A549 (cell line): ENCODE results near the gene ADAMTS15. TPM values are rescaled to one million over a fixed set of nuclear protein-coding genes. Genes with fewer than 3 reads are reported as not detected.

Source experiments
- ATAC-seq, 2 experiments: fragments of 200-7000 bp in 1 of 2; fragments of >200 bp in 1 of 2; cut with Nextera tagmentation in 1 of 2; cut with Tn5 transposase in 1 of 2; 3 replicates each; pipeline versions ENCODE4 v1.8.0 to v1.9.1; 2018 to 2020; ENCODE audit warnings: mild to moderate bottlenecking in 1 of 2, moderate library complexity in 1 of 2
- CTCF ChIA-PET: fragments of 300-600 bp; sonication (Branson Sonifier 250); formaldehyde crosslinking; extraction: SDS; loops from one replicate; lab custom pipeline; 2021; ENCODE audit warnings: antibody characterized with exemption, inconsistent platforms; lab: Yijun Ruan, JAX
- POLR2A ChIA-PET: fragments of 350-600 bp; formaldehyde crosslinking; extraction: SDS; loops from one replicate; lab custom pipeline; 2021; ENCODE audit warnings: antibody characterized with exemption, inconsistent platforms; lab: Yijun Ruan, JAX
- DNase-seq, 2 experiments: peaks; one replicate each; pipeline versions ENCODE4 v3.0.0 to v3.0.0-alpha.2; 2011 to 2016; ENCODE audit warnings: low read depth in 1 of 2, low spot score in 1 of 2
- FAIRE-seq: peaks from 2 replicates; lab custom pipeline; 2011; peaks lifted over from hg19 to GRCh38; lab: Jason Lieb, UNC
- H3K27ac ChIP-seq, 2 experiments: fragments of >200 bp; sonication (Bioruptor Twin); formaldehyde crosslinking; 3 replicates each; pipeline ENCODE4 v1.5.1; 2016 to 2017
- H3K4me1 ChIP-seq: fragments of >200 bp; sonication (Bioruptor Twin); formaldehyde crosslinking; 3 replicates; pipeline ENCODE4 v1.6.1; 2016
- H3K4me2 ChIP-seq: fragments of >200 bp; sonication (Bioruptor Twin); formaldehyde crosslinking; 3 replicates; pipeline ENCODE4 v1.6.1; 2016
- H3K4me3 ChIP-seq: fragments of >200 bp; sonication (Bioruptor Twin); formaldehyde crosslinking; 3 replicates; pipeline ENCODE4 v1.5.1; 2016
- H3K9me3 ChIP-seq: fragments of >200 bp; sonication (Bioruptor Twin); formaldehyde crosslinking; 3 replicates; pipeline ENCODE4 v1.6.1; 2016
- CBX2 ChIP-seq: fragments of 200-600 bp; sonication (generic); IDR thresholded peaks from 2 replicates; pipeline ENCODE4 v1.6.1; 2016; ENCODE audit warnings: low read depth, mild to moderate bottlenecking, borderline replicate concordance
- FOSB ChIP-seq: fragments of 250-450 bp; sonication (Bioruptor Pico); IDR thresholded peaks from 2 replicates; pipeline ENCODE4 v1.5.0; 2020; ENCODE audit warnings: mild to moderate bottlenecking, moderate library complexity
- GATA3 ChIP-seq: IDR thresholded peaks from 2 replicates; pipeline ENCODE4 v1.6.1; 2012; ENCODE audit warnings: borderline replicate concordance
- HEYL ChIP-seq: fragments of 250-450 bp; sonication (Bioruptor Pico); IDR thresholded peaks from 2 replicates; pipeline ENCODE4 v1.8.0; 2021; ENCODE audit warnings: mild to moderate bottlenecking, moderate library complexity
- HOXB5 ChIP-seq: fragments of 250-450 bp; sonication (Bioruptor Pico); IDR thresholded peaks from 2 replicates; pipeline ENCODE4 v1.5.0; 2020; ENCODE audit warnings: mild to moderate bottlenecking, moderate library complexity
- JUNB ChIP-seq: fragments of >200 bp; sonication (Bioruptor Twin); formaldehyde crosslinking; IDR thresholded peaks from 2 replicates; pipeline ENCODE4 v1.6.1; 2016
- KDM1A ChIP-seq: fragments of 200-600 bp; sonication (generic); IDR thresholded peaks from 2 replicates; pipeline ENCODE4 v1.6.1; 2016; ENCODE audit warnings: low read depth, mild to moderate bottlenecking
- KDM5A ChIP-seq: fragments of 200-600 bp; sonication (generic); IDR thresholded peaks from 2 replicates; pipeline ENCODE4 v1.6.1; 2016; ENCODE audit warnings: antibody characterized with exemption, mild to moderate bottlenecking
- NR3C1 ChIP-seq: fragments of >200 bp; sonication (Bioruptor Twin); formaldehyde crosslinking; IDR thresholded peaks from 3 replicates; pipeline ENCODE4 v1.6.1; 2017
- SMC3 ChIP-seq: fragments of >200 bp; sonication (Bioruptor Twin); formaldehyde crosslinking; IDR thresholded peaks from 3 replicates; pipeline ENCODE4 v1.6.1; 2018; ENCODE audit warnings: inconsistent platforms
- SREBF2 ChIP-seq: fragments of 450-650 bp; IDR thresholded peaks from 2 replicates; pipeline ENCODE4 v1.6.1; 2014; ENCODE audit warnings: mild to moderate bottlenecking, moderate library complexity
- ZC3H11A ChIP-seq: fragments of 450-650 bp; IDR thresholded peaks from 2 replicates; pipeline ENCODE4 v1.6.1; 2014; ENCODE audit warnings: antibody characterized with exemption, mild to moderate bottlenecking
- WGBS: methylation state at CpG from one replicate; pipeline ENCODE4 v1.1.6; 2017; ENCODE audit errors: missing lambda C conversion rate; 5-methylcytosine and 5-hydroxymethylcytosine counted together
- polyA plus RNA-seq, 4 experiments: library from polyadenylated mRNA; depleted of rRNA in 3 of 4; stranded (reverse); fragments of >200 nt; fragmentation: RNase III in 1 of 4; extraction: RNeasy Plus Mini Kit Qiagen cat#74134 plus additional on column Dnase treatment in 1 of 4; gene quantifications; 2 replicates in 3 of 4; 3 replicates in 1 of 4; pipeline ENCODE4 v1.2.3, GENCODE V29; 2011 to 2017
- TF ChIP-seq, protein P1 (sequence below): fragments of >200 bp; sonication (Bioruptor Twin); formaldehyde crosslinking; IDR thresholded peaks from 3 replicates; pipeline ENCODE4 v1.5.1; 2016
- TF ChIP-seq, protein P2 (sequence below): fragments of 200-600 bp; sonication (generic); IDR thresholded peaks from 2 replicates; pipeline ENCODE4 v1.6.1; 2016; ENCODE audit warnings: antibody characterized with exemption, mild to moderate bottlenecking, moderate library complexity

The ADAMTS15 gene
- polyA plus RNA-seq, 2 of the 4 experiments (the other 2 are of a cell fraction): 2.2 to 4.0 TPM

DNA sequence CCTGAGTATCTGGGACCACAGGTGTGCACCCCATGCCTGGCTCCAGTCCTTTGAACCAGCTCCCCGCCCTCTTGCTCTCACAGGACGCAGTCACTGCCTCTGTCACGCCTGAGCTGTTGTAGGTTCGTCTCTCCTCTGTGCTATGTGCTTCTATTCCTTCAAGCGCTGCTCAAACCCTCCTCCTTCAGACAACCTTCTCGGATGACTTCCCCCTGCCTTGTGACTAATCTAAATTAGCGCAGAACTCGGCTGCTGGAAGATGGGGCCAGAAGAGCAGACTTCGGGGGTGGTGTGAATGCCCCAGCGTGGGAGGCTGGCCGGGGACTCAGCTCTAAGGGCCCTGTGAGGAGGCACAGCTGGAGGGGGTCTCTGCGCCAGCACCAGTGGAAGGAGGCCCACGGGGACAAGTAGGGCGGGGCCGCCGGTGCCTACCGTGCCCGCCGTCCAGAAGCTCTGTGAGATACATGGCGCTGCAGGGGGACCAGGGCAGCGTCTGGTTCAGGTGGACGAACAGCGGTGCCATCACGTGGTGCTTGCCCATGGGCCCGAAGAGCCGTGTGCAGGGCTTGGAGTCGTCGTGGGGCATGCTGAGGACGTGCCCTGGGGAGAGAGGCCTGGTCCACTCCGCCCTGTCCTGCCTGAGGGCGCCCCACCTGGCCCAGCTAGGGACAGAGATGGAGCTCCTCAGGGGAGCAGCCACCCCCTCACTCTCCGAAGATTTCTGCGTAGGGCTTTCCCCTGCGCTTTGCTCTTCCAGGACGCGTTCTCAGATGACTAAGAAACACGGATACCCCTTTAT lies 32.5 kb upstream of the ADAMTS15 start:
- CTCF ChIA-PET: interaction anchor here (0.8 to 3.3 kb wide), 12 partner anchors 9 to 501 kb away, joined by 3 to 9 read pairs (median 4); partner anchors contain the start of genes ADAMTS8 and SNX19
- ATAC-seq (no peak), FAIRE-seq (no peak), DNase-seq (no peak)
- TF ChIP-seq ZC3H11A (no peak), KDM1A (no peak), KDM5A (no peak)
- POLR2A ChIA-PET: no interaction called here
- Histone ChIP-seq H3K4me3 (no peak overlapping the region), H3K4me1 (peaks cover 13% of the 10 kb centered on the region), H3K27ac (no peak overlapping the region), H3K4me2 (no peak overlapping the region), H3K9me3 (no peaks in the 10 kb centered on the region)
- 78% methylated on average over 30 of the region's 37 CpGs for WGBS

DNA sequence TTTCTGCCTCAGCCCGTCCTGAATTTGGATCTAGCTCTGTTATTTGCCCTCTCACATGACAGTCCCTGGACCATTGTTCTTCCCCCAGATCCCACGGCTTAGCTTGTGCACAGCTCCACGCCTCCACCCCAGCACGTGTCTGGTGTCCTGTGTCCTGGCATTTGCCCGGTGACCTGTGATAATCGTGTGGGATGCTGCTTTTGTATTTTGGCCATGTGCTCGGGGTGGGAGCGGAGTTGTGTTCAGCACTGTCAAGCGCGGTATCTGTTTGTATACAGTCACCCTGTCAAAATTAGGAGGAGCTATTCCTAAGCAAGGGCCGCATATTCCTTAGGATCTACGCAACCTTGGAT lies 31.9 kb upstream of the ADAMTS15 start:
- Histone ChIP-seq H3K4me1 (peaks cover 13% of the 10 kb centered on the region), H3K27ac (no peak overlapping the region)
- CTCF ChIA-PET: interaction anchor here (0.8 to 3.3 kb wide), 10 partner anchors 9 to 500 kb away, joined by 3 to 9 read pairs (median 4); partner anchors contain the start of genes ADAMTS8 and SNX19
- WGBS: 76% methylated on average over 11 of the region's 12 CpGs
- POLR2A ChIA-PET: no interaction called here
- no peak for TF ChIP-seq KDM5A
- no peak for TF ChIP-seq HEYL
- TF ChIP-seq, all 56 proteins: peak for 0
- Histone ChIP-seq H3K4me3 (no peak overlapping the region), H3K9me3 (no peaks in the 10 kb centered on the region), H3K4me2 (no peak overlapping the region)
- DNase-seq: no peak
- no peak for FAIRE-seq
- ATAC-seq: no peak

DNA sequence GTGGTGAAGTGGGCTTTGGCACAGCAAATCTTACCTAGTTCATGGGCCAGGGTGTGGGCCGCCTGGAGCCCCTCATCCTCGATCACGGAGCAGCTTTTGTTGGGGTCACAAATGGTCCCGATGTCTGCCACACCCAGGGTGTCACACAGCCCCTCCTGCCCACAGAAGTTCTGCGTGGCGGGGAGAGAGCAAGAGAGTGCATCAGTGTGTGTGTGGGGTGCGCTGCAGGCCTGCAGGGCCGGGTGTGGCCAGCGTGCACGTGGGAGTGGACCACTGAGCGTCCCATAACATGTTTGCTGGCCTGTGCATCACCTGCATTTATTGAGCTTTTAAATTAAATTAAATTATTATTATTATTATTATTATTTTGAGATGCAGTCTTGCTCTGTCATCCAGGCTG lies 31.5 kb upstream of the ADAMTS15 start:
- H3K27ac ChIP-seq: no peak overlapping the region
- CTCF ChIA-PET: interaction anchor here (0.8 to 3.3 kb wide), 10 partner anchors 8 to 500 kb away, joined by 3 to 9 read pairs (median 4); partner anchors contain the start of genes ADAMTS8 and SNX19
- H3K4me3 ChIP-seq: no peak overlapping the region
- DNase-seq (no peak), ATAC-seq (no peak), FAIRE-seq (no peak)
- peaks cover 13% of the 10 kb centered on the region for H3K4me1 ChIP-seq
- 89% methylated on average over 5 of the region's 11 CpGs for WGBS
- TF ChIP-seq SMC3 (no peak), HEYL (no peak), HOXB5 (CRISPR knock-in tag) (no peak), SREBF2 (no peak), JUNB (no peak), NR3C1 (no peak)
- TF ChIP-seq, protein P1, sequence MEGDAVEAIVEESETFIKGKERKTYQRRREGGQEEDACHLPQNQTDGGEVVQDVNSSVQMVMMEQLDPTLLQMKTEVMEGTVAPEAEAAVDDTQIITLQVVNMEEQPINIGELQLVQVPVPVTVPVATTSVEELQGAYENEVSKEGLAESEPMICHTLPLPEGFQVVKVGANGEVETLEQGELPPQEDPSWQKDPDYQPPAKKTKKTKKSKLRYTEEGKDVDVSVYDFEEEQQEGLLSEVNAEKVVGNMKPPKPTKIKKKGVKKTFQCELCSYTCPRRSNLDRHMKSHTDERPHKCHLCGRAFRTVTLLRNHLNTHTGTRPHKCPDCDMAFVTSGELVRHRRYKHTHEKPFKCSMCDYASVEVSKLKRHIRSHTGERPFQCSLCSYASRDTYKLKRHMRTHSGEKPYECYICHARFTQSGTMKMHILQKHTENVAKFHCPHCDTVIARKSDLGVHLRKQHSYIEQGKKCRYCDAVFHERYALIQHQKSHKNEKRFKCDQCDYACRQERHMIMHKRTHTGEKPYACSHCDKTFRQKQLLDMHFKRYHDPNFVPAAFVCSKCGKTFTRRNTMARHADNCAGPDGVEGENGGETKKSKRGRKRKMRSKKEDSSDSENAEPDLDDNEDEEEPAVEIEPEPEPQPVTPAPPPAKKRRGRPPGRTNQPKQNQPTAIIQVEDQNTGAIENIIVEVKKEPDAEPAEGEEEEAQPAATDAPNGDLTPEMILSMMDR: no peak
- TF ChIP-seq, protein P2, sequence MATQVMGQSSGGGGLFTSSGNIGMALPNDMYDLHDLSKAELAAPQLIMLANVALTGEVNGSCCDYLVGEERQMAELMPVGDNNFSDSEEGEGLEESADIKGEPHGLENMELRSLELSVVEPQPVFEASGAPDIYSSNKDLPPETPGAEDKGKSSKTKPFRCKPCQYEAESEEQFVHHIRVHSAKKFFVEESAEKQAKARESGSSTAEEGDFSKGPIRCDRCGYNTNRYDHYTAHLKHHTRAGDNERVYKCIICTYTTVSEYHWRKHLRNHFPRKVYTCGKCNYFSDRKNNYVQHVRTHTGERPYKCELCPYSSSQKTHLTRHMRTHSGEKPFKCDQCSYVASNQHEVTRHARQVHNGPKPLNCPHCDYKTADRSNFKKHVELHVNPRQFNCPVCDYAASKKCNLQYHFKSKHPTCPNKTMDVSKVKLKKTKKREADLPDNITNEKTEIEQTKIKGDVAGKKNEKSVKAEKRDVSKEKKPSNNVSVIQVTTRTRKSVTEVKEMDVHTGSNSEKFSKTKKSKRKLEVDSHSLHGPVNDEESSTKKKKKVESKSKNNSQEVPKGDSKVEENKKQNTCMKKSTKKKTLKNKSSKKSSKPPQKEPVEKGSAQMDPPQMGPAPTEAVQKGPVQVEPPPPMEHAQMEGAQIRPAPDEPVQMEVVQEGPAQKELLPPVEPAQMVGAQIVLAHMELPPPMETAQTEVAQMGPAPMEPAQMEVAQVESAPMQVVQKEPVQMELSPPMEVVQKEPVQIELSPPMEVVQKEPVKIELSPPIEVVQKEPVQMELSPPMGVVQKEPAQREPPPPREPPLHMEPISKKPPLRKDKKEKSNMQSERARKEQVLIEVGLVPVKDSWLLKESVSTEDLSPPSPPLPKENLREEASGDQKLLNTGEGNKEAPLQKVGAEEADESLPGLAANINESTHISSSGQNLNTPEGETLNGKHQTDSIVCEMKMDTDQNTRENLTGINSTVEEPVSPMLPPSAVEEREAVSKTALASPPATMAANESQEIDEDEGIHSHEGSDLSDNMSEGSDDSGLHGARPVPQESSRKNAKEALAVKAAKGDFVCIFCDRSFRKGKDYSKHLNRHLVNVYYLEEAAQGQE: no peak
- no peak overlapping the region for H3K4me2 ChIP-seq
- H3K9me3 ChIP-seq: no peaks in the 10 kb centered on the region
- POLR2A ChIA-PET: no interaction called here

DNA sequence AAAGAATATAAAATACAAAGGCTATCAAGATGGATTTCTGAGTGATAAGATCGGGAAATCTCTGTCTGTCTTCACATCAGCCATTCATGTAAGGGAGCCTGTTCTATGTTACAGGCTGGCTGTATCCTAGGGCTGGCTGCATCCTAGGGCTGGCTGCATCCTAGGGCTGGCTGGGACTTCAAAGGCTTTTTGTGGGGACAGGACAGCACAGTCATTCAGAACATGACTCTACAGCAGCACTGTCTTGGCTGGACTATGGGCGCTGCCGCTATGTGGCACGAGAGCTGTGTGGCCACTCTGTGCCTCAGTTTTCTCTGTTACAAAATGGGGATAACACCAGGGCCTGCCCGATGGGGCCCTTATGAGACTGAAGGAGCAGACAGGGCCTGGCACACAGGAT lies 30.2 kb upstream of the ADAMTS15 start:
- ATAC-seq (no peak), FAIRE-seq (no peak), DNase-seq (no peak)
- ChIA-PET CTCF (interaction anchor here (1.0 to 2.4 kb wide), 2 partner anchors 16 to 27 kb away, joined by 3 to 7 read pairs; no protein-coding TSS in a partner anchor), POLR2A (no interaction called here)
- Histone ChIP-seq H3K27ac (no peak overlapping the region), H3K9me3 (no peaks in the 10 kb centered on the region), H3K4me1 (peaks cover 10% of the 10 kb centered on the region), H3K4me3 (no peak overlapping the region), H3K4me2 (no peak overlapping the region)
- no peak for TF ChIP-seq GATA3
- no peak for TF ChIP-seq FOSB (CRISPR knock-in tag)
- no peak for TF ChIP-seq CBX2
- no peak for TF ChIP-seq KDM1A
- WGBS: 85% methylated on average over 4 of the region's 5 CpGs
